Mesothelial cell of epicardium (in vitro differentiated cells): ENCODE results near the gene RERE. TPM values are rescaled to one million over a fixed set of nuclear protein-coding genes. Genes with fewer than 3 reads are reported as not detected.

ENCODE experiments used
- DNase-seq, 2 experiments: peaks; one replicate each; pipeline ENCODE4 v3.0.0; 2021; ENCODE audit warnings: low spot score in 2 of 2; ENCODE audit not compliant: unreplicated experiment in 2 of 2
- H3K27ac Mint-ChIP-seq: 2 replicates; pipeline ENCODE4 v1.8.0; 2021; ENCODE audit warnings: mixed read lengths
- H3K27me3 Mint-ChIP-seq: 2 replicates; pipeline ENCODE4 v1.8.0; 2021; ENCODE audit warnings: low read depth, mixed read lengths
- H3K36me3 Mint-ChIP-seq: 2 replicates; pipeline ENCODE4 v1.8.0; 2021; ENCODE audit warnings: mixed read lengths
- H3K4me1 Mint-ChIP-seq: 2 replicates; pipeline ENCODE4 v1.8.0; 2021; ENCODE audit warnings: mixed read lengths
- H3K4me3 Mint-ChIP-seq: 2 replicates; pipeline ENCODE4 v1.8.0; 2021; ENCODE audit warnings: mild to moderate bottlenecking, moderate library complexity, mixed read lengths
- H3K9me3 Mint-ChIP-seq: 2 replicates; pipeline ENCODE4 v1.8.0; 2021; ENCODE audit warnings: mixed read lengths
- CTCF ChIP-seq: fragments of 200-600 bp; sonication (generic); IDR thresholded peaks from one replicate; pipeline ENCODE4 v1.5.0; 2021; ENCODE audit warnings: antibody characterized with exemption; ENCODE audit not compliant: unreplicated experiment
- total RNA-seq: library from RNA; stranded (reverse); gene quantifications from 3 replicates; pipeline ENCODE4 v1.2.1, GENCODE V29; 2021

Gene RERE
- total RNA-seq, 1 donor from 2014 or later: 187 TPM

GRCh38 chr1:8464377-8464776 is 353.1 kb downstream of the RERE start:
- Mint-ChIP-seq H3K9me3 (no peaks in the 10 kb centered on the region), H3K27me3 (no peaks in the 10 kb centered on the region), H3K27ac (peak overlapping the region; percentile 97), H3K4me3 (no peak overlapping the region), H3K4me1 (peaks cover 59% of the 10 kb centered on the region), H3K36me3 (peaks cover 3% of the 10 kb centered on the region)
- DNase-seq: no peak
- TF ChIP-seq CTCF: no peak

- no peak for DNase-seq
- H3K4me1 Mint-ChIP-seq: peaks cover 63% of the 10 kb centered on the region
Observed at GRCh38 chr1:8463144-8463927, 354.1 kb downstream of the RERE start.

GRCh38 chr1:8462371-8462892 is 355.0 kb downstream of the RERE start:
- no peaks in the 10 kb centered on the region for H3K27me3 Mint-ChIP-seq
- DNase-seq: no peak
- no peaks in the 10 kb centered on the region for H3K9me3 Mint-ChIP-seq
- peaks cover 3% of the 10 kb centered on the region for H3K36me3 Mint-ChIP-seq
- H3K27ac Mint-ChIP-seq: peak overlapping the region; percentile 89
- no peak for TF ChIP-seq CTCF
- peaks cover 71% of the 10 kb centered on the region for H3K4me1 Mint-ChIP-seq
- no peak overlapping the region for H3K4me3 Mint-ChIP-seq

More at GRCh38 chr1:8463144-8463927, 354.1 kb downstream of the RERE start:
- Mint-ChIP-seq H3K9me3 (no peaks in the 10 kb centered on the region), H3K27me3 (no peaks in the 10 kb centered on the region), H3K27ac (peak overlapping the region; percentile 97), H3K4me3 (peak overlapping the region; percentile 30), H3K36me3 (peaks cover 3% of the 10 kb centered on the region)
- TF ChIP-seq CTCF: no peak

GRCh38 chr1:8461351-8462110 is 355.9 kb downstream of the RERE start:
- TF ChIP-seq CTCF: no peak
- Mint-ChIP-seq H3K27ac (peak overlapping the region; percentile 71), H3K4me3 (no peak overlapping the region), H3K9me3 (no peaks in the 10 kb centered on the region), H3K27me3 (no peaks in the 10 kb centered on the region), H3K4me1 (peaks cover 74% of the 10 kb centered on the region), H3K36me3 (peaks cover 3% of the 10 kb centered on the region)
- DNase-seq: no peak

GRCh38 chr1:8460784-8461183 is 356.7 kb downstream of the RERE start:
- H3K36me3 Mint-ChIP-seq: peaks cover under 1% of the 10 kb centered on the region
- no peak overlapping the region for H3K27ac Mint-ChIP-seq
- H3K4me3 Mint-ChIP-seq: no peak overlapping the region
- no peaks in the 10 kb centered on the region for H3K9me3 Mint-ChIP-seq
- no peak for DNase-seq
- TF ChIP-seq CTCF: no peak
- H3K27me3 Mint-ChIP-seq: no peaks in the 10 kb centered on the region
- H3K4me1 Mint-ChIP-seq: peaks cover 76% of the 10 kb centered on the region
